Measurements from ENCODE around the gene ABCG8.

- TF ChIP-seq CTCF (IDR thresholded peaks at IDR 0.05 in 2 of 3, conservative IDR thresholded peaks at IDR 0.05 in 1 of 3; ENCODE audit: insufficient read depth in 2 of 3, low read depth in 1 of 3, low read length in 3 of 3) (no peak), MAX (CRISPR knock-in tag; IDR thresholded peaks at IDR 0.05) (no peak), SP1 (CRISPR knock-in tag; IDR thresholded peaks at IDR 0.05) (no peak), ZFX (CRISPR knock-in tag; IDR thresholded peaks at IDR 0.05) (no peak), ZSCAN29 (IDR thresholded peaks at IDR 0.05) (no peak), ESRRA (IDR thresholded peaks at IDR 0.05; ENCODE audit: borderline replicate concordance, low read depth) (no peak), PHF8 (IDR thresholded peaks at IDR 0.05; ENCODE audit: borderline replicate concordance, low read length) (no peak), MNT (conservative IDR thresholded peaks at IDR 0.05) (no peak), MAFK (IDR thresholded peaks at IDR 0.05; ENCODE audit: low read length) (no peak), NEUROD1 (IDR thresholded peaks at IDR 0.05; ENCODE audit: borderline replicate concordance, low read depth, low read length, partially characterized antibody) (no peak), ZNF174 (CRISPR knock-in tag; IDR thresholded peaks at IDR 0.05) (no peak), TRIM24 (IDR thresholded peaks at IDR 0.05) (no peak)
Measured at GRCh38 chr2:43841949-43842865, 3.4 kb downstream of the ABCG8 start.

Data from K562 (cell line).